ENCODE data around the gene KRTAP9-6.
"Not testable (repeated sequence)": the region's sequence is repeated elsewhere in the genome, so short reads cannot be mapped to it uniquely, and the experiment has no call there.

KRTAP9-6 gene

GRCh38 chr17:41265078-41265477, at the start of gene KRTAP9-6:
Gene KRTAP9-6, plus strand, starts transcription at chr17:41265378. Its CDS starts 0 bp downstream, at chr17:41265378.
- DNase-seq (ENCODE audit: extremely low read depth in 1 of 2, low read depth in 1 of 2) = no peak

- DNase-seq (ENCODE audit: extremely low read depth in 1 of 2, low read depth in 1 of 2) = no peak
Observed at GRCh38 chr17:41215681-41216080, 49.5 kb upstream of the KRTAP9-6 start.

GRCh38 chr17:41223821-41224220, 41.4 kb upstream of the KRTAP9-6 start:
- DNase-seq (ENCODE audit: extremely low read depth in 1 of 2, low read depth in 1 of 2) = no peak

- DNase-seq (ENCODE audit: extremely low read depth in 1 of 2, low read depth in 1 of 2) = no peak
Observed at GRCh38 chr17:41226051-41226450, 39.1 kb upstream of the KRTAP9-6 start.

GRCh38 chr17:41226598-41227095, 38.5 kb upstream of the KRTAP9-6 start, which contains the start of gene KRTAP9-2:
Gene KRTAP9-2, plus strand, starts transcription at chr17:41226648. Its CDS starts 7 bp downstream, at chr17:41226655.
- DNase-seq (ENCODE audit: extremely low read depth in 1 of 2, low read depth in 1 of 2) = not testable (repeated sequence)

GRCh38 chr17:41230094-41230493, 35.1 kb upstream of the KRTAP9-6 start:
- DNase-seq (ENCODE audit: extremely low read depth in 1 of 2, low read depth in 1 of 2) = no peak

- no peak for DNase-seq (ENCODE audit: extremely low read depth in 1 of 2, low read depth in 1 of 2)
Observed at GRCh38 chr17:41231731-41232130, 33.4 kb upstream of the KRTAP9-6 start.

- not testable (repeated sequence) for DNase-seq (ENCODE audit: extremely low read depth in 1 of 2, low read depth in 1 of 2)
Observed at GRCh38 chr17:41232399-41233105, 32.6 kb upstream of the KRTAP9-6 start, which contains the start of gene KRTAP9-3. Gene KRTAP9-3, plus strand, starts transcription at chr17:41232449. Its CDS starts 53 bp downstream, at chr17:41232502.

GRCh38 chr17:41237116-41237515, 28.1 kb upstream of the KRTAP9-6 start:
- not testable (repeated sequence) for DNase-seq (ENCODE audit: extremely low read depth in 1 of 2, low read depth in 1 of 2)

- not testable (repeated sequence) for DNase-seq (ENCODE audit: extremely low read depth in 1 of 2, low read depth in 1 of 2)
Observed at GRCh38 chr17:41237949-41238437, 27.2 kb upstream of the KRTAP9-6 start, which contains the start of gene KRTAP9-8. Gene KRTAP9-8, plus strand, starts transcription at chr17:41237999. Its CDS starts 53 bp downstream, at chr17:41238052.

GRCh38 chr17:41246995-41247787, 18.0 kb upstream of the KRTAP9-6 start:
- DNase-seq (ENCODE audit: extremely low read depth in 1 of 2, low read depth in 1 of 2) = not testable (repeated sequence)

GRCh38 chr17:41249637-41250240, 15.4 kb upstream of the KRTAP9-6 start, which contains the start of gene KRTAP9-4:
Gene KRTAP9-4, plus strand, starts transcription at chr17:41249687. Its CDS starts 34 bp downstream, at chr17:41249721.
- DNase-seq (ENCODE audit: extremely low read depth in 1 of 2, low read depth in 1 of 2) = not testable (repeated sequence)

- no peak for DNase-seq (ENCODE audit: extremely low read depth in 1 of 2, low read depth in 1 of 2)
Observed at GRCh38 chr17:41251261-41251660, 13.9 kb upstream of the KRTAP9-6 start.

- DNase-seq (ENCODE audit: extremely low read depth in 1 of 2, low read depth in 1 of 2) = no peak
Observed at GRCh38 chr17:41254861-41255260, 10.3 kb upstream of the KRTAP9-6 start.

- not testable (repeated sequence) for DNase-seq (ENCODE audit: extremely low read depth in 1 of 2, low read depth in 1 of 2)
Observed at GRCh38 chr17:41255381-41256290, 9.5 kb upstream of the KRTAP9-6 start, which contains the start of gene KRTAP9-9. Gene KRTAP9-9, plus strand, starts transcription at chr17:41255384.

GRCh38 chr17:41256291-41256685, 8.9 kb upstream of the KRTAP9-6 start:
- DNase-seq (ENCODE audit: extremely low read depth in 1 of 2, low read depth in 1 of 2) = no peak

- DNase-seq (ENCODE audit: extremely low read depth in 1 of 2, low read depth in 1 of 2) = no peak
Observed at GRCh38 chr17:41258406-41258805, 6.8 kb upstream of the KRTAP9-6 start.

GRCh38 chr17:41263212-41263611, 2.0 kb upstream of the KRTAP9-6 start:
- DNase-seq (ENCODE audit: extremely low read depth in 1 of 2, low read depth in 1 of 2) = no peak

- no peak for DNase-seq (ENCODE audit: extremely low read depth in 1 of 2, low read depth in 1 of 2)
Observed at GRCh38 chr17:41264599-41264998, 579 bp upstream of the KRTAP9-6 start.

- no peak for DNase-seq (ENCODE audit: extremely low read depth in 1 of 2, low read depth in 1 of 2)
Observed at GRCh38 chr17:41267711-41268110, 2.5 kb downstream of the KRTAP9-6 start.

Data from stimulated activated CD8-positive, alpha-beta memory T cell treated with anti-CD3 and anti-CD28 coated beads, Interleukin-7, amount 100 ng/mL, for 48 hours (primary cell).